Measurements from ENCODE around the gene ZNF329.

GRCh38 chr19:58182989-58183816 lies 32.6 kb upstream of the ZNF329 start, which contains the start of gene ZNF274:
- TF ChIP-seq, protein P1, sequence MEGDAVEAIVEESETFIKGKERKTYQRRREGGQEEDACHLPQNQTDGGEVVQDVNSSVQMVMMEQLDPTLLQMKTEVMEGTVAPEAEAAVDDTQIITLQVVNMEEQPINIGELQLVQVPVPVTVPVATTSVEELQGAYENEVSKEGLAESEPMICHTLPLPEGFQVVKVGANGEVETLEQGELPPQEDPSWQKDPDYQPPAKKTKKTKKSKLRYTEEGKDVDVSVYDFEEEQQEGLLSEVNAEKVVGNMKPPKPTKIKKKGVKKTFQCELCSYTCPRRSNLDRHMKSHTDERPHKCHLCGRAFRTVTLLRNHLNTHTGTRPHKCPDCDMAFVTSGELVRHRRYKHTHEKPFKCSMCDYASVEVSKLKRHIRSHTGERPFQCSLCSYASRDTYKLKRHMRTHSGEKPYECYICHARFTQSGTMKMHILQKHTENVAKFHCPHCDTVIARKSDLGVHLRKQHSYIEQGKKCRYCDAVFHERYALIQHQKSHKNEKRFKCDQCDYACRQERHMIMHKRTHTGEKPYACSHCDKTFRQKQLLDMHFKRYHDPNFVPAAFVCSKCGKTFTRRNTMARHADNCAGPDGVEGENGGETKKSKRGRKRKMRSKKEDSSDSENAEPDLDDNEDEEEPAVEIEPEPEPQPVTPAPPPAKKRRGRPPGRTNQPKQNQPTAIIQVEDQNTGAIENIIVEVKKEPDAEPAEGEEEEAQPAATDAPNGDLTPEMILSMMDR (IDR thresholded peaks at IDR 0.05): no peak
- TF ChIP-seq POLR2A (IDR thresholded peaks at IDR 0.05): peak; percentile 94

Measured in right lobe of liver (tissue), 4 donors.